Measurements from ENCODE around the gene IL17REL. TPM values are rescaled to one million over a fixed set of nuclear protein-coding genes. Genes with fewer than 3 reads are reported as not detected.

IL17REL gene
- total RNA-seq, 1 experiment from 2014 or later: not detected

DNA sequence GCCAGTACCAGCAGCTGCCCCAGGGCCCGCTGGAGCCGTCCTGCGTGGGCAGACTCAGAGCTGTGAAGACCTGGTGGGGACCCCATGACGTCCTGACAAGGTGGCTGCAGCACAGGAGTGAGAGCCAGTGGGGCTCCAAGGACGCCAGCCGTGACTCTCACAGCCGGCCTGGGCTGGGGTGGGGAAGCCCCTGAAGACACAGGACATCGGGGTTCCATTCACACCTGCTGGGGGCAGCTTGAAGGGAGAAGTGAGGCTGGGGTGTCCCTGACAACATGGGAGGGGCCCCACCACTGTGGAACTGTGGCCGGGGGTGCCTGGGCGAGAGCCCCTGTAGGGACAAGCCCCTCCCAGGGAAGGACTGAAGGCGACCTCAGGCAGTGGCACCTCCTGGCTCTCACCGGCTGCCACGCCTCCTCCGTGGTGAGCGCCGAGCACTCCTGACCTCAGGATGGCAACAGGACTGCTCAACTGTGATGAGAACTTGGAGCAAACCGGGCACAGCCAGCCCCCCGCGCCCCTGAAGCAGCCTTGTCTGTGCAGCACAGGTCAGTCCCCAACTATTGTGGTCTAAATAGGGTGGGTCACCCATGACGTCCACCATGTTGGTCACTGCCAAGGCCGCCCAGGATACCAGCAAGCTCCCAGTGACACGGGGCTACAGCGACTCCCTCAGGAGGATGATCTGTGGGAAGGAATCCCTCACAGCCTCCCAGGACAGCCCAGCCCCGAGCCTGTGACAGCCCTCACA is 22.7 kb upstream of the IL17REL start:
- Histone ChIP-seq H3K27me3 (peaks cover 14% of the 10 kb centered on the region), H3K36me3 (no peaks in the 10 kb centered on the region), H3K4me1 (no peaks in the 10 kb centered on the region), H3K9me3 (replicated peaks) (peaks cover 10% of the 10 kb centered on the region), H3K27ac (no peak overlapping the region), H3K4me3 (no peak overlapping the region)
- DNase-seq: peak in 1 of 2 experiments; percentile 8

DNA sequence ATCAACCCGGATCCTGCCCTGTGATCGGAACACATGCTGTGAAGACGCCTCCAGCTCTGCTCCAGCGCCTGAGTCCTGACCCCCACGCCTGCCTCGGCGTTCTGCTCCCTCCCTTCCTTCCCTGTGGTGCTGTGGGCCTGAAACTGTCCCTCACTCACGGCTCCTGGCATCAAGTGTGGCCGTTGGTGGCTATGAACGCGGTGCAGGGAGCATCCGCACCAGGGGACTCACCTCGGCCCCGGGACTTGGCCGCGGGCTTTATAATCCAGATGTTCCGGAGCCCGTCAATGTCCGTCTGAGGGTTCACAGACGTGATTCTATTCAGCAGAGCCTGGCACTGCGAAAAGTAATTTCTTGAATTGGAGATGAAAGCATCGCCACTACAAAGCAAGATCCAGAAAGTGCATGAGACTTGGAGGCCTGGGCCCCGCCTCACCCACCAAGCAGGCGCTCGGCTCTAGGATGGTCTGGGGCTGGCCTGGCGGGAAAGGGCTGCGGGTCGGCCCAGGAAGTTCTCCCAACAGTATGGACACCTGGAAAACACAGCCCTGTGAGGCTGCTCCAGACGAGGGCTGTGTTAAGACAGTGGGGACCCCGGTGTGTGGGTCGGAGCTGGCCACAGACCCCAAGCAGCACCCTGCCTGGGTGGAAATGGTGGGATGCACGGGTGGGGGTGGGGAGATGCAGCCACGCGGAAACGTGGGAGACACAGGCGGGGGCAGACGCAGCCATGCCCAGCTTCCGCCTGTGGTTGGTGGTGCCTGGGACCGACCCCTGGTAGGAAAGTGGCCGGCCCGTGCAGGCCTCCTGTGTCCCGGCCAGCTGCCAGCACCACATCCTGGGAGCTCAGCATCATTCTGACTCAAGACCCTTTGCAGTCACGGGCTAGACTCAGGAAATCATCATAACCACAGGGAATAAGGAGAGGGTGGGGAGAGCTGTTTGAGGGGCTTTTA is 21.8 kb upstream of the IL17REL start:
- peaks cover 14% of the 10 kb centered on the region for H3K27me3 ChIP-seq
- DNase-seq: no peak
- H3K4me3 ChIP-seq: no peak overlapping the region
- H3K9me3 ChIP-seq (replicated peaks): peaks cover 7% of the 10 kb centered on the region
- H3K36me3 ChIP-seq: no peaks in the 10 kb centered on the region
- no peak overlapping the region for H3K27ac ChIP-seq
- no peaks in the 10 kb centered on the region for H3K4me1 ChIP-seq

DNA sequence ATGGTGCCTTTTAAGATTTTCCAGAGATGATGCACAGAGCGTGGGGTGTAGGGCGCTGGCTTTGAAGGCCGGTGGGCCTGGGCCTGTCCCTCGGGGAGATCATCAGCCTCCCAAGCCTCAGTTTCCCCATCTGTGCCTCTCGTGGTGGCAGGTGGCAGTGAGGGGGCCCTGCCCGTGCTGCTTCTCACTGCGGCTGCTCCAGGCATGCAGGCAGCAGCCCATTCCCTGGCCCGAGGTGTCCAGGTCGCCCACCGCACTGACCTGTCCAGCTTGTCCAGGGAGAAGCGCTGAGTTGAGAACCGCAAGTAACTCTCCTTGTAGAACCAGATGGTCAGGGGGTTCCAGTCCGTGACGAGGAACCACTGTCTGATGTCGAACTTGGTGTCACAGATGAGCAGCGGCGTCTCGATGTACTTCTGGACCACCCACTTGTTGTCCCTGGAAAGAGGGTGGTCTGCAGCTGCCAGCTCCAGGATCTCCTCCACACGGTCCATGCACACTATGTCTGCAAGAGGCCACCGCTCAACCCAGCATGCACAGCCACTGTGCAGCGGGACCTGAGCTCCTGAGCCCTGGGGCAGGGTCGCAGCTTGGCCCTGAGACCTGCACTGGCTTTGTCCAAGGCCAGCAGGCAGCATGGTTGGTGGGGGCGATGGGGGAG is 20.5 kb upstream of the IL17REL start:
- Histone ChIP-seq H3K4me3 (no peak overlapping the region), H3K9me3 (replicated peaks) (no peaks in the 10 kb centered on the region), H3K4me1 (no peaks in the 10 kb centered on the region), H3K27ac (no peak overlapping the region), H3K27me3 (peaks cover 14% of the 10 kb centered on the region), H3K36me3 (no peaks in the 10 kb centered on the region)
- DNase-seq: peak in 1 of 2 experiments; percentile 12

DNA sequence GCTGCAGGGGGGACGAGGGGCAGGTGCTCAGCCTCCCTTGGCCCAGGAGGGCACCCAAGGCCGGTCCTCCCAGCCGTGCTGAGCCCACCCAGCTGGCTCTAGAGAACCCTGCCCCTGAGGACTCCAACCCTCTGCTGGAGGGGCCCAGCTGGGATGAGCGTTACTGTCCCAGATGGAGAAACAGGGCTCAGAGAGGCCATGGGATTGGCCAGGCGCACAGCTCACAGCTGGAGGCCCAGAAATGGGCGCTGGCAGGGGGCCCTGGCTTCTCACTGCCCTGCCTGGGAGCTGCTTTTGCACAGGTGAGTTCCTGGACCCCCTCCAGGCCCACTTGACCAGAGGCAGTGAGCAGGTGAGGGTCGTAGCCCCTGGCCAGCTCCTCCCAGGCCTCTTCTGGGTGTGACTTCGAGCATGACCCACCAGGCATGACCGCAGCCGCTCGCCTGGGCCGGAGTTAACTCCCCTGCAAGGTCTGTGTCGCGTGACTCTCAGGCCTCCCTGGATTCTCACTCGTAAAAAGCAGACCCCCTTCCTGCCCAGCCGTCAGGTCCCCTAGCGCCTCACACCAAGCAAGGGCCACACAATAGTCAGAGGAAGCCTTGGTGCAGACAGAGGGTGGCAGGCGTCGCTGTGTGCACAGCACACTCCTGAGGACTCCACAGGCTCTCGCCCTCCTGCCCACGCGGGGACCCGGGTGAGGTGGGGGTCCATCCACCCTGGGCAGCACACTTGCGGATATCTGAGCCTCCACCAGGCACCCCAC is 19.7 kb upstream of the IL17REL start:
- DNase-seq: no peak
- Histone ChIP-seq H3K36me3 (no peaks in the 10 kb centered on the region), H3K27ac (no peak overlapping the region), H3K9me3 (replicated peaks) (no peaks in the 10 kb centered on the region), H3K4me1 (no peaks in the 10 kb centered on the region), H3K27me3 (peaks cover 14% of the 10 kb centered on the region), H3K4me3 (no peak overlapping the region)

- Histone ChIP-seq H3K27ac (no peak overlapping the region), H3K4me1 (no peaks in the 10 kb centered on the region), H3K27me3 (peaks cover 14% of the 10 kb centered on the region), H3K4me3 (no peak overlapping the region), H3K36me3 (no peaks in the 10 kb centered on the region), H3K9me3 (replicated peaks) (no peaks in the 10 kb centered on the region)
- DNase-seq: no peak
Observed at GRCh38 chr22:50031189-50032091, 18.9 kb upstream of the IL17REL start.

DNA sequence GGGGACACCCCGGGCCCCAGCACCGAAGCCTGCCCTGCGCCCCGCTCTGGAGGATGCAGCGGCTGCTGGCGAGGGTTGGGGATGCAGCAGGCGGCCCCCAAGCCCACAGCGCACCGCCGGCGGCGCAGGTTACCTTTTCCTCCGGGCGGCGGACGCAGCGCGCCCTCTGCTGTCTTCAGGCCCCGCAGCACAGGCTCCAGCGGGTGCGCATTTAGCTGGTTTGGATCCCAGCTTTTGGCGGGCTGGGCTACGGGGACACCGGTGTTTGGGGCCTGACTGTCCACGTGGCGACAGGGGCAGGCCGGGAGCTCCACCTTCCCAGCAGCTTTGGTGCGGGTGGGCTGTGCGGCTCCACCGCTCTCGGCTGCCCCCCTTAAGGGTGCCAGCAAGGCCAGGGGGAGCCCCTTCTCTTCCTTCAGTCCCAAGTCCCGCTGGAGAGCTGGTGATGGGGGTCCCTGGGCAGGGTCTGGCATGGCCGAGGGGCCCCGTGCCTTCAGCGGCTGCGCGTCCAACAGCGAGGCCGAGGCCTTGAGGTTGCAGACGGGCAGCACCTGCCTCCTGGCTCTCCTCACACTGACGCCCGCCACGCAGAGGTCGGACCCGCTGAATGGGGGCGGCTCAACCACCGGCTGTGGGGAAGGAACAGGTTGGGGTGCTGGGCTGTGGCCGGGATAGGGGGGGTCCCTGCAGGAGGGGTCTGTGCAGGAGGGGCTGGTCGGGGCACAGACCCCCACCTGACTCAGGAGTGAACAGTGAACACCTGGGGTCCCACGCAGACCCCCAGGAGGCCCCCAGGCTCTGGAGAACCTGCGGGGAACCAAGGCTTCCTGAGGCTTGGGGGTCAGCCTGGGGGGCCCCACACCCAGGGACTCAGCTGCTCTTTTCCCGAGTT is 18.0 kb upstream of the IL17REL start:
- peak; percentile 23 to 37 for DNase-seq
- no peaks in the 10 kb centered on the region for H3K9me3 ChIP-seq (replicated peaks)
- no peaks in the 10 kb centered on the region for H3K4me1 ChIP-seq
- no peak overlapping the region for H3K27ac ChIP-seq
- H3K4me3 ChIP-seq: no peak overlapping the region
- no peaks in the 10 kb centered on the region for H3K36me3 ChIP-seq
- H3K27me3 ChIP-seq: peaks cover 13% of the 10 kb centered on the region

GRCh38 chr22:50027639-50028537 is 15.3 kb upstream of the IL17REL start:
- DNase-seq: peak; percentile 53 to 60
- Histone ChIP-seq H3K36me3 (no peaks in the 10 kb centered on the region), H3K9me3 (replicated peaks) (no peaks in the 10 kb centered on the region), H3K27ac (no peak overlapping the region), H3K4me3 (no peak overlapping the region), H3K4me1 (no peaks in the 10 kb centered on the region), H3K27me3 (no peaks in the 10 kb centered on the region; the same call in none of the 2 replicates)

DNA sequence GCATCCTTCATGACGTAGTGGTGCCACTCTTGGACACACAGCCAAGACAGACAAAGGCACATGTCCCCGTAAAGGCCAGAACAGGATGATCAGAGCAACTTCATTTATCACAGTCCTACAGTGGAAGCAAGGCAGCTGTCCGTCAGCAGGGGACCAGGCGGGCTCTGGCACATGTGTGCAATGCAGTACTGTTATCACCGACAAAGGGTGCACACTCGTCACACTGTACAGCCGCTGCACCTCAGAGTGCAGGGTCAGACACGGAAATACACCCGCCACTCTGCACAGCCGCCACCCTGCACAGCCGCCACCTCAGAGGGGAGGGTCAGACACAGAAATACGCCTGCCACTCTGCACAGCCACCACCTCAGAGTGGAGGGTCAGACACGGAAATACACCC is 13.4 kb upstream of the IL17REL start:
- Histone ChIP-seq H3K36me3 (no peaks in the 10 kb centered on the region), H3K27me3 (no peaks in the 10 kb centered on the region; the same call in 1 of the 2 replicates), H3K9me3 (replicated peaks) (no peaks in the 10 kb centered on the region), H3K27ac (no peak overlapping the region), H3K4me3 (no peak overlapping the region), H3K4me1 (no peaks in the 10 kb centered on the region)
- DNase-seq: no peak

GRCh38 chr22:50022171-50022819 is 9.7 kb upstream of the IL17REL start:
- Histone ChIP-seq H3K4me3 (no peak overlapping the region), H3K27ac (no peak overlapping the region), H3K36me3 (no peaks in the 10 kb centered on the region), H3K9me3 (replicated peaks) (no peaks in the 10 kb centered on the region), H3K4me1 (no peaks in the 10 kb centered on the region), H3K27me3 (no peaks in the 10 kb centered on the region; the same call in 1 of the 2 replicates)
- no peak for DNase-seq

GRCh38 chr22:50020606-50021005 is 8.0 kb upstream of the IL17REL start:
- Histone ChIP-seq H3K36me3 (no peaks in the 10 kb centered on the region), H3K9me3 (replicated peaks) (no peaks in the 10 kb centered on the region), H3K4me1 (no peaks in the 10 kb centered on the region), H3K27ac (no peak overlapping the region), H3K27me3 (no peaks in the 10 kb centered on the region; the same call in 1 of the 2 replicates), H3K4me3 (no peak overlapping the region)
- DNase-seq: no peak

DNA sequence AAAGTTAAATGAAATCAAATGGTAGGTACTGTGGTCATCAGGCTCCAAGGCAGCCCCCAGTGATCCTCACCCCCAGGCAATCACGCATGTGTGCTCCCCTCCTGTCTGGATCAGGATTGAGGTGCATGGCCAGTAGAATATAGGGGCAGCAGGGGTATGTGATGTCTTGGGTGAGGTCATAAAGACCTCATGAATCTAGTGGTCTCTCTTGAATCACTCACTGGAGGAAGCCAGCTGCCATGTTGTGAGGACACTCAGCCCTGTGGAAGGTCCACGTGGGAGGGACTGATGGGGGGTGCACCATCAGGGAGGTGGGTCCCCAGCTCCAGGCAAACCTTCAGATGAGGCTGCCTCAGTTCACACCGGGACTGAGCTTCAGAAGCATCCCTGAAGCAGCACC is 6.8 kb upstream of the IL17REL start:
- Histone ChIP-seq H3K4me1 (no peaks in the 10 kb centered on the region), H3K9me3 (replicated peaks) (no peaks in the 10 kb centered on the region; the same call in 1 of the 2 replicates), H3K4me3 (no peak overlapping the region), H3K36me3 (no peaks in the 10 kb centered on the region), H3K27ac (no peak overlapping the region), H3K27me3 (no peaks in the 10 kb centered on the region)
- DNase-seq: no peak

All from SJCRH30 (cell line).